ENCODE measurements around the gene STX4. TPM values are rescaled to one million over a fixed set of nuclear protein-coding genes. Genes with fewer than 3 reads are reported as not detected.

STX4 gene
- total and polyA plus RNA-seq, 9 of the 15 experiments (the other 6 are each of a cell fraction or from before 2014, with no cell fraction given): 3.2 to 48.0 (median 21.5) TPM

DNA sequence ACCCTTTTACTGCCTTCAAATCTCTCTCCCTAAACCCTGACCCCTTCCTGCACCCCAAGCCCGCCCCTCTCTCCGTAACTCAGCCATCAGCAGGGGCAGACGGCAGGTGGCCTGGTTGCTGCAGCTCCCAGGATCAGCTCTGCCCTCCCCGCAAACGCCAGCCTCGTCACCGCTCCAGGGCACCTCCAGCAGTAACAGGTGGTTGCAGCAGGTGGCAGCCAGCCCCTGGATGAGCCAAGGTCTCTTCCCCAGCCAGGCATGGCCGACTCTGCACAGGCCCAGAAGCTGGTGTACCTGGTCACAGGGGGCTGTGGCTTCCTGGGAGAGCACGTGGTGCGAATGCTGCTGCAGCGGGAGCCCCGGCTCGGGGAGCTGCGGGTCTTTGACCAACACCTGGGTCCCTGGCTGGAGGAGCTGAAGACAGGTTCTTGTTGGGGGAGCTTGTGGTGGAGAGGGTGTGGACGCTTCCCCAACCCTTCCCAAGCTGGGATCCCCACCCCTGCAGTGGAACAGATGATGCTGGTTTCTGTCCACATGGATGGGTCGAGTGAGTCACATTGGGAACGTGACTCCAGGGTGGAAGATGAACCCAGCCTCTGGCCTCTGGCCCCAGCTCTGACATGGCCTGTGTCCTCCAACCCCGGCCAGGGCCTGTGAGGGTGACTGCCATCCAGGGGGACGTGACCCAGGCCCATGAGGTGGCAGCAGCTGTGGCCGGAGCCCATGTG lies 47.8 kb upstream of the STX4 start (continued):
- TF ChIP-seq CREB3 (tag; conservative IDR thresholded peaks at IDR 0.05; ENCODE audit: low read depth): no peak
- TF ChIP-seq, protein P1, sequence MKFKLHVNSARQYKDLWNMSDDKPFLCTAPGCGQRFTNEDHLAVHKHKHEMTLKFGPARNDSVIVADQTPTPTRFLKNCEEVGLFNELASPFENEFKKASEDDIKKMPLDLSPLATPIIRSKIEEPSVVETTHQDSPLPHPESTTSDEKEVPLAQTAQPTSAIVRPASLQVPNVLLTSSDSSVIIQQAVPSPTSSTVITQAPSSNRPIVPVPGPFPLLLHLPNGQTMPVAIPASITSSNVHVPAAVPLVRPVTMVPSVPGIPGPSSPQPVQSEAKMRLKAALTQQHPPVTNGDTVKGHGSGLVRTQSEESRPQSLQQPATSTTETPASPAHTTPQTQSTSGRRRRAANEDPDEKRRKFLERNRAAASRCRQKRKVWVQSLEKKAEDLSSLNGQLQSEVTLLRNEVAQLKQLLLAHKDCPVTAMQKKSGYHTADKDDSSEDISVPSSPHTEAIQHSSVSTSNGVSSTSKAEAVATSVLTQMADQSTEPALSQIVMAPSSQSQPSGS (CRISPR knock-in tag; IDR thresholded peaks at IDR 0.05): no peak
- no peak for TF ChIP-seq CEBPB (tag; IDR thresholded peaks at IDR 0.05)
- no peak for TF ChIP-seq ZNF184 (CRISPR knock-in tag; IDR thresholded peaks at IDR 0.05)
- TF ChIP-seq, protein P2, sequence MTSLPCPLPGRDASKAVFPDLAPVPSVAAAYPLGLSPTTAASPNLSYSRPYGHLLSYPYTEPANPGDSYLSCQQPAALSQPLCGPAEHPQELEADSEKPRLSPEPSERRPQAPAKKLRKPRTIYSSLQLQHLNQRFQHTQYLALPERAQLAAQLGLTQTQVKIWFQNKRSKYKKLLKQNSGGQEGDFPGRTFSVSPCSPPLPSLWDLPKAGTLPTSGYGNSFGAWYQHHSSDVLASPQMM (CRISPR knock-in tag; IDR thresholded peaks at IDR 0.05): no peak
- no peak for TF ChIP-seq TCF7 (IDR thresholded peaks at IDR 0.05; ENCODE audit: borderline replicate concordance)
- no peak for TF ChIP-seq ZNF79 (CRISPR knock-in tag; IDR thresholded peaks at IDR 0.05; ENCODE audit: low read depth)
- no peak for TF ChIP-seq MCM3 (IDR thresholded peaks at IDR 0.05)
- no peak for TF ChIP-seq SIRT6 (IDR thresholded peaks at IDR 0.05; ENCODE audit: low read depth, low read length)
- TF ChIP-seq MTF1 (CRISPR knock-in tag; IDR thresholded peaks at IDR 0.05; ENCODE audit: borderline replicate concordance): no peak
- no peak for TF ChIP-seq ZBTB17 (CRISPR knock-in tag; IDR thresholded peaks at IDR 0.05)
- no peak for TF ChIP-seq MAFF (IDR thresholded peaks at IDR 0.05; ENCODE audit: low read length)
- TF ChIP-seq, protein P3, sequence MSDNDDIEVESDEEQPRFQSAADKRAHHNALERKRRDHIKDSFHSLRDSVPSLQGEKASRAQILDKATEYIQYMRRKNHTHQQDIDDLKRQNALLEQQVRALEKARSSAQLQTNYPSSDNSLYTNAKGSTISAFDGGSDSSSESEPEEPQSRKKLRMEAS (CRISPR knock-in tag; IDR thresholded peaks at IDR 0.05): peak; percentile 88
- TF ChIP-seq ZNF696 (CRISPR knock-in tag; conservative IDR thresholded peaks at IDR 0.05): no peak
- TF ChIP-seq, protein P4, sequence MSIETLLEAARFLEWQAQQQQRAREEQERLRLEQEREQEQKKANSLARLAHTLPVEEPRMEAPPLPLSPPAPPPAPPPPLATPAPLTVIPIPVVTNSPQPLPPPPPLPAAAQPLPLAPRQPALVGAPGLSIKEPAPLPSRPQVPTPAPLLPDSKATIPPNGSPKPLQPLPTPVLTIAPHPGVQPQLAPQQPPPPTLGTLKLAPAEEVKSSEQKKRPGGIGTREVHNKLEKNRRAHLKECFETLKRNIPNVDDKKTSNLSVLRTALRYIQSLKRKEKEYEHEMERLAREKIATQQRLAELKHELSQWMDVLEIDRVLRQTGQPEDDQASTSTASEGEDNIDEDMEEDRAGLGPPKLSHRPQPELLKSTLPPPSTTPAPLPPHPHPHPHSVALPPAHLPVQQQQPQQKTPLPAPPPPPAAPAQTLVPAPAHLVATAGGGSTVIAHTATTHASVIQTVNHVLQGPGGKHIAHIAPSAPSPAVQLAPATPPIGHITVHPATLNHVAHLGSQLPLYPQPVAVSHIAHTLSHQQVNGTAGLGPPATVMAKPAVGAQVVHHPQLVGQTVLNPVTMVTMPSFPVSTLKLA (conservative IDR thresholded peaks at IDR 0.05): peak; percentile 69 to 77
- TF ChIP-seq LEF1 (IDR thresholded peaks at IDR 0.05): no peak
- no peak for TF ChIP-seq ZFPM2 (CRISPR knock-in tag; IDR thresholded peaks at IDR 0.05)
- peak; percentile 57 for TF ChIP-seq NKRF (IDR thresholded peaks at IDR 0.05; ENCODE audit: borderline replicate concordance)
- TF ChIP-seq NR4A1 (CRISPR knock-in tag; IDR thresholded peaks at IDR 0.05): no peak
- TF ChIP-seq NR4A1 (tag; IDR thresholded peaks at IDR 0.05): no peak
- no peak for TF ChIP-seq HEY1 (CRISPR knock-in tag; IDR thresholded peaks at IDR 0.05; ENCODE audit: borderline replicate concordance)
- TF ChIP-seq ZNF551 (CRISPR knock-in tag; IDR thresholded peaks at IDR 0.05): no peak
- no peak for TF ChIP-seq ZNF311 (CRISPR knock-in tag; IDR thresholded peaks at IDR 0.05)

Measured in K562 (cell line).